Measurements from ENCODE around the gene ECT2L. TPM values are rescaled to one million over a fixed set of nuclear protein-coding genes. Genes with fewer than 3 reads are reported as not detected.

The ECT2L gene
- total RNA-seq, 1 experiment from 2014 or later = not detected

DNA sequence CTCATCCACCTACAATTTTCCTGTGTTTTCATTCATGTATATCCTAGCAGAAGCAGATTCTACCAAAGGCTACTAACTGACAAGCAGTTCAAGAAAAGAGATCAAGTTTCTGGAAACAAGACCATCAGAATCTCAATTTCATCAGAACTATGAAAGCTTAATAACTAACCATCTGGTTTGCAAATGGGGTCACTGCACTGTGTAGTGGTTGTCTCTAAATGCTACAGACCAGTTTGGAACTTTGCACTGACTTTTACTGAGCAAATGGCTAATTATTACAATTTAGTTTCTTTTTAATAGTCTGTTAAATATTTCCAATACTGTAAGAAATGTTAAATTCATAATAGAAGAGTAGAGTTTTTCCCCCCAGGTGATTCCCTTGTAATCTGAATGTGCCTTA is 127.7 kb downstream of the ECT2L start:
- no peaks in the 10 kb centered on the region for H3K9me3 ChIP-seq (ENCODE audit: control insufficient read depth in 1 of 2, insufficient read depth in 1 of 2, low read depth in 1 of 2, low read length in 2 of 2)
- H3K79me2 ChIP-seq (ENCODE audit: insufficient read depth, low read length) = no peaks in the 10 kb centered on the region; the same call in 1 of the 2 replicates
- H3K4me2 ChIP-seq (ENCODE audit: low read length) = no peak overlapping the region
- no peak for DNase-seq (ENCODE audit: low read depth, low spot score)
- H2AFZ ChIP-seq (ENCODE audit: low read depth, low read length, poor library complexity, severe bottlenecking) = no peak overlapping the region
- RAD21 ChIA-PET (ENCODE audit: low non-redundant PET in 1 of 2, low total read pairs in 2 of 2, uncharacterized antibody in 2 of 2, unreplicated experiment in 2 of 2) = no interaction called here
- no peak overlapping the region for H3K27ac ChIP-seq (ENCODE audit: low read depth, low read length)
- CTCF ChIA-PET = no interaction called here
- no peaks in the 10 kb centered on the region for H4K20me1 ChIP-seq (ENCODE audit: insufficient read depth)
- H3K4me1 ChIP-seq (ENCODE audit: control insufficient read depth in 1 of 2, insufficient read depth in 2 of 2, low read length in 2 of 2) = no peaks in the 10 kb centered on the region
- no TSS peak for BruUV-seq (replicated peaks)
- intact Hi-C loops (cut with micrococcal nuclease) = no loop called here
- no peaks in the 10 kb centered on the region for H3K27me3 ChIP-seq (ENCODE audit: insufficient read depth, low read length)
- ATAC-seq = no peak
- no peak overlapping the region for H3K4me3 ChIP-seq (replicated peaks in 1 of 2; ENCODE audit: low read depth in 1 of 2, low read length in 2 of 2)
- POLR2A ChIA-PET = no interaction called here
- no peak overlapping the region for H3K9ac ChIP-seq (ENCODE audit: low read length)
- no peaks in the 10 kb centered on the region for H3K9me2 ChIP-seq (ENCODE audit: insufficient read depth)
- H3K36me3 ChIP-seq (ENCODE audit: control insufficient read depth in 1 of 2, insufficient read depth in 2 of 2, low read length in 2 of 2) = peaks cover 5 to 9% of the 10 kb centered on the region in 2 experiments; a peak in 2 of 4 replicates
- TF ChIP-seq CEBPB (IDR thresholded peaks at IDR 0.05; ENCODE audit: low read depth) = no peak

DNA sequence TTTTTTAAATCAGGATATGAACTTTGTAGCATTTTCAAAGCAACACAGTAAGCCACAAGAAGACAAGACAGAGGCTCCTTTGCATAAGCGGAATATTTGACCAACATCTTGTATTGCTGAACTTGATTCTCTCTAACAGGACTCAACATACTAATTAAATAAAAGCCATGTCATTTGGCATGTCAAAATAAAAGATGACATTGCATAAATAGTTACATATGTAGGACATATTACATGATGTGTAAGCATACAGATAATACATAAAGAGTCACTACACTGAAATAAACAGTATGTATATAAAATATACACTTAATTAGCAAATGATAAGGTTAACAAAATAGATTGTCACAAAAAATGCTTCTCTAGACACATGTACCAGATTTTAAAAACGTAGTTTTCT is 129.9 kb downstream of the ECT2L start:
- DNase-seq (ENCODE audit: low read depth, low spot score) (no peak), ATAC-seq (no peak)
- H3K4me2 ChIP-seq (ENCODE audit: low read length) = no peak overlapping the region
- H3K36me3 ChIP-seq (ENCODE audit: control insufficient read depth in 1 of 2, insufficient read depth in 2 of 2, low read length in 2 of 2) = peaks cover 0 to 13% of the 10 kb centered on the region in 2 experiments; a peak in 1 of 4 replicates
- H2AFZ ChIP-seq (ENCODE audit: low read depth, low read length, poor library complexity, severe bottlenecking) = no peak overlapping the region
- H3K27ac ChIP-seq (ENCODE audit: low read depth, low read length) = no peak overlapping the region
- TF ChIP-seq EGR1 (IDR thresholded peaks at IDR 0.05; ENCODE audit: low read depth) (no peak), SIN3A (IDR thresholded peaks at IDR 0.05; ENCODE audit: low read depth) (no peak), EZH2 (IDR thresholded peaks at IDR 0.05) (no peak), EZH2phosphoT487 (IDR thresholded peaks at IDR 0.05; ENCODE audit: borderline replicate concordance) (no peak)
- TF ChIP-seq, protein P1, sequence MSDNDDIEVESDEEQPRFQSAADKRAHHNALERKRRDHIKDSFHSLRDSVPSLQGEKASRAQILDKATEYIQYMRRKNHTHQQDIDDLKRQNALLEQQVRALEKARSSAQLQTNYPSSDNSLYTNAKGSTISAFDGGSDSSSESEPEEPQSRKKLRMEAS (IDR thresholded peaks at IDR 0.05) = no peak
- no peaks in the 10 kb centered on the region; the same call in 1 of the 2 replicates for H3K79me2 ChIP-seq (ENCODE audit: insufficient read depth, low read length)
- H3K27me3 ChIP-seq (ENCODE audit: insufficient read depth, low read length) = no peaks in the 10 kb centered on the region
- H3K4me3 ChIP-seq (replicated peaks in 1 of 2; ENCODE audit: low read depth in 1 of 2, low read length in 2 of 2) = no peak overlapping the region
- BruUV-seq (replicated peaks) = no TSS peak
- H4K20me1 ChIP-seq (ENCODE audit: insufficient read depth) = no peaks in the 10 kb centered on the region
- no peak overlapping the region for H3K9ac ChIP-seq (ENCODE audit: low read length)
- ChIA-PET RAD21 (ENCODE audit: low non-redundant PET in 1 of 2, low total read pairs in 2 of 2, uncharacterized antibody in 2 of 2, unreplicated experiment in 2 of 2) (no interaction called here), POLR2A (no interaction called here), CTCF (no interaction called here)
- intact Hi-C loops (cut with micrococcal nuclease) = no loop called here
- H3K4me1 ChIP-seq (ENCODE audit: control insufficient read depth in 1 of 2, insufficient read depth in 2 of 2, low read length in 2 of 2) = no peaks in the 10 kb centered on the region
- no peaks in the 10 kb centered on the region for H3K9me3 ChIP-seq (ENCODE audit: control insufficient read depth in 1 of 2, insufficient read depth in 1 of 2, low read depth in 1 of 2, low read length in 2 of 2)
- H3K9me2 ChIP-seq (ENCODE audit: insufficient read depth) = no peaks in the 10 kb centered on the region
